Measurements from ENCODE around the gene SLC8A1.
"Not testable (repeated sequence)": the region's sequence is repeated elsewhere in the genome, so short reads cannot be mapped to it uniquely, and the experiment has no call there.

SLC8A1 gene

GRCh38 chr2:40087927-40088326, 364.0 kb downstream of the SLC8A1 start:
- no peak for TF ChIP-seq CTCF (IDR thresholded peaks at IDR 0.05; ENCODE audit: insufficient read depth, low read depth, low read length, missing control alignments)
- H3K4me3 ChIP-seq (ENCODE audit: low read depth, low read length): no peak overlapping the region
- DNase-seq (ENCODE audit: low read depth): no peak

GRCh38 chr2:40087434-40087833, 364.5 kb downstream of the SLC8A1 start:
- no peak for TF ChIP-seq CTCF (IDR thresholded peaks at IDR 0.05; ENCODE audit: insufficient read depth, low read depth, low read length, missing control alignments)
- no peak for DNase-seq (ENCODE audit: low read depth)
- no peak overlapping the region for H3K4me3 ChIP-seq (ENCODE audit: low read depth, low read length)

GRCh38 chr2:40085786-40086185, 366.1 kb downstream of the SLC8A1 start:
- no peak for TF ChIP-seq CTCF (IDR thresholded peaks at IDR 0.05; ENCODE audit: insufficient read depth, low read depth, low read length, missing control alignments)
- no peak overlapping the region for H3K4me3 ChIP-seq (ENCODE audit: low read depth, low read length)
- DNase-seq (ENCODE audit: low read depth): no peak

GRCh38 chr2:40073336-40073735, 378.6 kb downstream of the SLC8A1 start:
- H3K4me3 ChIP-seq (ENCODE audit: low read depth, low read length); DNase-seq (ENCODE audit: low read depth): not testable (repeated sequence)

- no peak overlapping the region for H3K4me3 ChIP-seq (ENCODE audit: low read depth, low read length)
- DNase-seq (ENCODE audit: low read depth): no peak
- TF ChIP-seq CTCF (IDR thresholded peaks at IDR 0.05; ENCODE audit: insufficient read depth, low read depth, low read length, missing control alignments): no peak
Observed at GRCh38 chr2:40072442-40073232, 379.3 kb downstream of the SLC8A1 start.

- DNase-seq (ENCODE audit: low read depth): no peak
- TF ChIP-seq CTCF (IDR thresholded peaks at IDR 0.05; ENCODE audit: insufficient read depth, low read depth, low read length, missing control alignments): no peak
- H3K4me3 ChIP-seq (ENCODE audit: low read depth, low read length): no peak overlapping the region
Observed at GRCh38 chr2:40062381-40062780, 389.5 kb downstream of the SLC8A1 start.

- no peak overlapping the region for H3K4me3 ChIP-seq (ENCODE audit: low read depth, low read length)
- TF ChIP-seq CTCF (IDR thresholded peaks at IDR 0.05; ENCODE audit: insufficient read depth, low read depth, low read length, missing control alignments): no peak
- DNase-seq (ENCODE audit: low read depth): no peak
Observed at GRCh38 chr2:40049781-40050180, 402.1 kb downstream of the SLC8A1 start.
